NB4 (cell line): ENCODE data around the gene IKBKE.

Source experiments
- DNase-seq: peaks from one replicate; pipeline ENCODE4 v3.0.0; 2010; ENCODE audit warnings: low read depth
- H3K4me3 ChIP-seq: one replicate; pipeline ENCODE4 v1.5.1; 2011; ENCODE audit warnings: mild to moderate bottlenecking, low read depth, low read length, moderate library complexity
- MYC ChIP-seq: IDR thresholded peaks from 2 replicates; pipeline ENCODE4 v1.6.1; 2011; ENCODE audit warnings: low read depth, low read length
- POLR2A ChIP-seq: IDR thresholded peaks from 2 replicates; pipeline ENCODE4 v1.6.1; 2011; ENCODE audit warnings: mild to moderate bottlenecking; ENCODE audit not compliant: insufficient read length; ENCODE audit errors: extremely low read depth
- TF ChIP-seq, protein P1 (sequence below): IDR thresholded peaks from one replicate; pipeline ENCODE4 v1.5.1; 2012; ENCODE audit warnings: low read depth, low read length
- TF ChIP-seq, protein P2 (sequence below): IDR thresholded peaks from 2 replicates; pipeline ENCODE4 v1.6.1; 2011; ENCODE audit warnings: low read depth, low read length

Gene IKBKE

DNA sequence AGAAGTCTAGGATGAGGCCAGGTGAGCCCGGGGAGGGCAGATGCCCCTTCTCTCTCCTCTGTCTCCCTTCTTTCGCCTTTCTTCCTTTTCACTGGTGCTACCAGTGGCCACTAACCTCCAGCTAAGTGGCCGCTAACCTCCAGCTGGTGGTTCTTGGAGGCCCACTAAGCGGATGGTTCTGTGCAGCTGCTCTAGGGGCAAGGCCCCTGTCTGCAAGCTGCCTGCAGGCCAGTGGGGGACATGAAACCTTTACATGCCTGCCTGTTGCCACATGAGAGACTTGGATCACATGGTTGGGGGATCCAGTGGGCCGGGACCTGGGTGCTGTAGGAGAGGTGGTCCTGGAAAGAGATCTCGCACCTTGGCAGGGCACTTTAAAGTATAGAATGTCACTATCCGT, 17.7 kb downstream of the IKBKE start:
- TF ChIP-seq POLR2A = no peak
- TF ChIP-seq, protein P1, sequence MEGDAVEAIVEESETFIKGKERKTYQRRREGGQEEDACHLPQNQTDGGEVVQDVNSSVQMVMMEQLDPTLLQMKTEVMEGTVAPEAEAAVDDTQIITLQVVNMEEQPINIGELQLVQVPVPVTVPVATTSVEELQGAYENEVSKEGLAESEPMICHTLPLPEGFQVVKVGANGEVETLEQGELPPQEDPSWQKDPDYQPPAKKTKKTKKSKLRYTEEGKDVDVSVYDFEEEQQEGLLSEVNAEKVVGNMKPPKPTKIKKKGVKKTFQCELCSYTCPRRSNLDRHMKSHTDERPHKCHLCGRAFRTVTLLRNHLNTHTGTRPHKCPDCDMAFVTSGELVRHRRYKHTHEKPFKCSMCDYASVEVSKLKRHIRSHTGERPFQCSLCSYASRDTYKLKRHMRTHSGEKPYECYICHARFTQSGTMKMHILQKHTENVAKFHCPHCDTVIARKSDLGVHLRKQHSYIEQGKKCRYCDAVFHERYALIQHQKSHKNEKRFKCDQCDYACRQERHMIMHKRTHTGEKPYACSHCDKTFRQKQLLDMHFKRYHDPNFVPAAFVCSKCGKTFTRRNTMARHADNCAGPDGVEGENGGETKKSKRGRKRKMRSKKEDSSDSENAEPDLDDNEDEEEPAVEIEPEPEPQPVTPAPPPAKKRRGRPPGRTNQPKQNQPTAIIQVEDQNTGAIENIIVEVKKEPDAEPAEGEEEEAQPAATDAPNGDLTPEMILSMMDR = no peak
- no peak for TF ChIP-seq MYC
- TF ChIP-seq, protein P2, sequence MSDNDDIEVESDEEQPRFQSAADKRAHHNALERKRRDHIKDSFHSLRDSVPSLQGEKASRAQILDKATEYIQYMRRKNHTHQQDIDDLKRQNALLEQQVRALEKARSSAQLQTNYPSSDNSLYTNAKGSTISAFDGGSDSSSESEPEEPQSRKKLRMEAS = no peak
- DNase-seq = no peak
- H3K4me3 ChIP-seq = no peak overlapping the region

DNA sequence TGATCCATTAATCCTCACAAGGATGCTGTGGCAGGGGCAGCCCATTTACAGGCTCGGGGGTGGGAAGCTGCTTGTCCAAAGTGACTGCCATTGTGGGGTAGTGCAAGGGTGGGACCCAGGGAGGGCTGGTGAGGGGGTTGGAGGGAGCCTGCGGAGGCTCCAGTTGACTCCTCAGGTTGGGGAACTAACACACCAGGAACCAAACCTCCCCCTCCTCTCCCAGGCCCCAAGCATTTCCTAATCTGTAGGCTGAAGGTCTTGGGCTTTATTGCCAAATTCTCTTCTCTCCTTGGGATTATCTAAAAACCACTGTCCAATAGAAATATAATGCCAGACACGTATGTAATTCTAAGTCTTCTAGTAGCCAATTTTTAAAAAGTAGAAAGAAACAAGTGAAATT, 18.2 kb downstream of the IKBKE start:
- TF ChIP-seq POLR2A = no peak
- TF ChIP-seq, protein P1 = no peak
- TF ChIP-seq, protein P2 = no peak
- TF ChIP-seq MYC = no peak
- peak; percentile 38 for DNase-seq

DNA sequence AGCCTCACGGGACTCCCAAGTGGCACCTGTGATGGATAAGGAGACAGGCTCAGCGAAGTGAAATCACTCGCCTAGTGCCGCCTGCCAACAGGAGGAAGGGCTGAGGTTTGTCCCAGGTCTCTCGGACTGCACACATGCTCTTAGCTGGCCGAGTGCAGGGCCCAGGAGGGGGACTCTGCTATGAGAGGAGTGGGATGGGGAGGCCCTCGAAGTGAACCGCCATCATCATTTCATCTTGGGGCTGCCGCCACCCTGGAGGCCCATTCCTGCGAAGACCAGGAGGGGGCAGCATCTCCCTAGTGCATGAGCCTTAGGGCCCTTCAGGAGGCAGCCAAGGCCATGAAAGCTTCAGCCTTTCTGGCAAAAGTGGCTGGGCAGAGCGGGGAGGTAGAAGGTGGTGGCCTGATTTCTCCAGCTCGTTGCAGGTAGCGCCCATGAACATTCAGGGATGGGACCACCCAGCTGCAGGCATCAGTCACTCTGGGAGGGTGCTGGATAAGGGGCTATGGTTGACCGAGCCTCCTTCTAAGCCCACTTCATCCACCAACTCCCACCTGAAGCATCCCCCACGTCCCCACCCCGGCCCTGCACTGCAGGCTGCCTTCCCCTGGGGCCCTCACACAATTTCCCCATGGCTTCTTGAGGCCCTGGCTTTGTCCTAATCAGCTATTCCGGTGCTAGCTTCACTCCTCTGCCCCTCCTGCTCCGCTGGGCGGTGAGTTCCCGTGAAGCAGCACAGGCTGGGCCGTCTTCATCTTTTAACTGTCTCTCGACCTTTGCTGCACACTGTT, 19.9 kb downstream of the IKBKE start:
- DNase-seq = peak; percentile 76
- H3K4me3 ChIP-seq = no peak overlapping the region
- no peak for TF ChIP-seq MYC
- TF ChIP-seq, protein P1 = peak; percentile 91
- TF ChIP-seq, protein P2 = no peak

More for the DNA sequence above, 18.2 kb downstream of the IKBKE start:
- no peak overlapping the region for H3K4me3 ChIP-seq

DNA sequence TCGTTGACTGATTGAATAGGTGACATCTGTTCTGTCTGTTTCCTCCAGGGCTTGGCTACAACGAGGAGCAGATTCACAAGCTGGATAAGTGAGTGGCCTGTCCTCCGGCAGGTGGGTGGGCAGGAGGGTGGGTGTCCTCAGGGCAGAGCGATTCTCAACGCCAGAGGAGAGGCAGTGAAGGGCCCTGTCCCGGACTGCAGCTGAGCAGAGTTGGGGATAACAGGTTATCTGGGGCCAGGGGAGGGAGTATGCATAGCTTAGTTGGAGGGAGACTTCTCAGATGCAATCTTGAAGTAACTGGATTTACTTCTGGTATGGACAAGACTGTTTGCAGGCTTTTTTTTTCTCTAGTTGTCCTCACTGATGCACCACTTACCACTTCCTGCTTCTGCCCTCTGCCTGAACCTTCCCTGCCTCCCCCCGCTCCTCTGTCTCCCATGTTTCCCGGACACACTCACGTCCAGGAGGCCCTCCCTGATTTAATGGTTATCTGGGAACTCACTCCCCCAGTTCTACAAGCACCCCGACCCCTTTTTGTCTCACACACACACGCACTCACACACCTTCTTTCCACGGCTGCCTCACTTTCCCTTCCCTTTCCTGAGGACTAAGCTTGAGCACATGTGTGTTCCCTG, 20.6 kb downstream of the IKBKE start:
- TF ChIP-seq, protein P2 = no peak
- TF ChIP-seq POLR2A (no peak), MYC (no peak)
- TF ChIP-seq, protein P1 = no peak
- H3K4me3 ChIP-seq = no peak overlapping the region
- no peak for DNase-seq

DNA sequence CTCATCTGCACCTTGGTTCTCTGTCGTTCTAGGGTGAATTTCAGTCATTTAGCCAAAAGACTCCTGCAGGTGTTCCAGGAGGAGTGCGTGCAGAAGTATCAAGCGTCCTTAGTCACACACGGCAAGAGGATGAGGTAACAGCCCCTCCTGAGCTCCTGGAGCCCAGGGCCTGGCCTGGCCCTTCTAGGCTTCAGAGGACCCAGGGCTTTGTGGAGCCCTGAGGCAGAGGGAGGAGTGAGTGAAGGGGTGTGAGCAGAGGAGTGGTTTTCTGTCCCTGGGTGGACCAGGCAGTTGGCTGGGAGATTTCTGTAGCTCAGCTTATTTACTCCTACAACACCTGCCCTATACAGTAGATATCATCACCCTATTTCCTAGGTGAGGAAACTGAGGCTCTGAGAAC, 21.3 kb downstream of the IKBKE start:
- no peak for DNase-seq

More for the DNA sequence above, 21.3 kb downstream of the IKBKE start:
- TF ChIP-seq POLR2A (no peak), MYC (no peak)
- TF ChIP-seq, protein P1 = no peak
- TF ChIP-seq, protein P2 = no peak
- no peak overlapping the region for H3K4me3 ChIP-seq
